GM23338 (cell line): ENCODE measurements around the gene PPP1R2. TPM values are rescaled to one million over a fixed set of nuclear protein-coding genes. Genes with fewer than 3 reads are reported as not detected.

Source experiments
- ATAC-seq: fragments of 200-7000 bp; cut with Tn5 transposase; 3 replicates; pipeline ENCODE4 v1.9.1; 2020
- DNase-seq: peaks from one replicate; pipeline ENCODE4 v3.0.0-alpha.2; 2015; ENCODE audit warnings: low spot score
- H2AFZ ChIP-seq: fragments of 200-600 bp; sonication (generic); 2 replicates; pipeline ENCODE4 v1.8.0; 2016; ENCODE audit warnings: antibody characterized with exemption, mild to moderate bottlenecking, moderate library complexity
- H3F3A ChIP-seq: fragments of 200-600 bp; sonication (generic); replicated peaks from 2 replicates; pipeline ENCODE4 v1.8.0; 2017; ENCODE audit warnings: antibody characterized with exemption, mixed run types, low read depth
- H3K27ac ChIP-seq: fragments of 200-600 bp; sonication (generic); 2 replicates; pipeline ENCODE4 v1.6.1; 2016; ENCODE audit warnings: low read depth
- H3K27me3 ChIP-seq: fragments of 200-600 bp; sonication (generic); 2 replicates; pipeline ENCODE4 v1.8.0; 2016; ENCODE audit warnings: mild to moderate bottlenecking, mixed run types, moderate library complexity; ENCODE audit not compliant: insufficient read depth
- H3K36me3 ChIP-seq: fragments of 200-600 bp; sonication (generic); 2 replicates; pipeline ENCODE4 v1.8.0; 2016; ENCODE audit warnings: mild to moderate bottlenecking; ENCODE audit not compliant: insufficient read depth
- H3K4me1 ChIP-seq: fragments of 200-600 bp; sonication (generic); 2 replicates; pipeline ENCODE4 v1.8.0; 2016; ENCODE audit warnings: mild to moderate bottlenecking, moderate library complexity; ENCODE audit not compliant: insufficient read depth
- H3K4me2 ChIP-seq: fragments of 200-600 bp; sonication (generic); 2 replicates; pipeline ENCODE4 v1.7.1; 2017; ENCODE audit warnings: mixed run types
- H3K4me3 ChIP-seq: fragments of 200-600 bp; sonication (generic); 2 replicates; pipeline ENCODE4 v1.6.1; 2016; ENCODE audit warnings: mixed run types
- H3K79me2 ChIP-seq: fragments of 200-600 bp; sonication (generic); replicated peaks from 2 replicates; pipeline ENCODE4 v1.8.0; 2017; ENCODE audit warnings: mild to moderate bottlenecking; ENCODE audit not compliant: insufficient read depth
- H3K9me2 ChIP-seq: fragments of 200-600 bp; sonication (generic); 2 replicates; pipeline ENCODE4 v1.8.0; 2017; ENCODE audit not compliant: insufficient read depth
- H4K20me1 ChIP-seq: fragments of 200-600 bp; sonication (generic); replicated peaks from 2 replicates; pipeline ENCODE4 v1.8.0; 2017; ENCODE audit warnings: mild to moderate bottlenecking; ENCODE audit not compliant: insufficient read depth
- H3K27ac Mint-ChIP-seq: 2 replicates; pipeline ENCODE4 v1.8.0; 2020; ENCODE audit warnings: inconsistent platforms, mild to moderate bottlenecking, moderate library complexity, mixed read lengths
- H3K27me3 Mint-ChIP-seq: 3 replicates; pipeline ENCODE4 v1.8.0; 2022; ENCODE audit warnings: low read depth, mild to moderate bottlenecking, moderate library complexity, mixed read lengths, inconsistent platforms; ENCODE audit not compliant: insufficient read depth, poor library complexity
- H3K36me3 Mint-ChIP-seq: 3 replicates; pipeline ENCODE4 v1.8.0; 2021; ENCODE audit warnings: low read depth, mild to moderate bottlenecking, inconsistent platforms, moderate library complexity, mixed read lengths
- H3K4me1 Mint-ChIP-seq: 3 replicates; pipeline ENCODE4 v1.8.0; 2020; ENCODE audit warnings: mild to moderate bottlenecking, inconsistent platforms, mixed read lengths
- H3K4me3 Mint-ChIP-seq: 3 replicates; pipeline ENCODE4 v1.8.0; 2021; ENCODE audit warnings: moderate library complexity, mild to moderate bottlenecking, inconsistent platforms, mixed read lengths
- H3K9me3 Mint-ChIP-seq: 3 replicates; pipeline ENCODE4 v1.8.0; 2020; ENCODE audit warnings: moderate library complexity, mild to moderate bottlenecking, inconsistent platforms, mixed read lengths
- CREB1 ChIP-seq: fragments of 250-450 bp; sonication (Bioruptor Pico); IDR thresholded peaks from 2 replicates; pipeline ENCODE4 v1.5.0; 2020; ENCODE audit warnings: low read depth, mild to moderate bottlenecking, moderate library complexity
- CTCF ChIP-seq, 2 experiments: fragments of 200-600 bp in 1 of 2; sonication (generic) in 1 of 2; conservative IDR thresholded peaks; 2 replicates each; pipeline versions ENCODE4 v1.5.1 to v1.6.1; 2016 to 2017; ENCODE audit warnings: antibody characterized with exemption in 2 of 2, low read depth in 2 of 2, mild to moderate bottlenecking in 2 of 2, moderate library complexity in 1 of 2
- ETS1 ChIP-seq: IDR thresholded peaks from 2 replicates; pipeline ENCODE4 v1.6.1; 2016; ENCODE audit warnings: antibody characterized with exemption
- EZH2 ChIP-seq: fragments of 200-600 bp; sonication (generic); IDR thresholded peaks from one replicate; pipeline ENCODE4 v1.8.0; 2017; ENCODE audit warnings: antibody characterized with exemption, mild to moderate bottlenecking, low read depth; ENCODE audit not compliant: unreplicated experiment
- JUNB ChIP-seq: IDR thresholded peaks from one replicate; pipeline ENCODE4 v1.6.1; 2016; ENCODE audit warnings: antibody characterized with exemption; ENCODE audit not compliant: unreplicated experiment
- NANOG ChIP-seq: IDR thresholded peaks from 2 replicates; pipeline ENCODE4 v1.6.1; 2016; ENCODE audit warnings: antibody characterized with exemption, borderline replicate concordance
- POLR2AphosphoS5 ChIP-seq: IDR thresholded peaks from 2 replicates; pipeline ENCODE4 v1.6.1; 2016; ENCODE audit warnings: antibody characterized with exemption, low read depth
- REST ChIP-seq: IDR thresholded peaks from one replicate; pipeline ENCODE4 v1.6.1; 2018; ENCODE audit warnings: antibody characterized with exemption; ENCODE audit not compliant: unreplicated experiment
- STAT1 ChIP-seq: IDR thresholded peaks from one replicate; pipeline ENCODE4 v1.6.1; 2016; ENCODE audit warnings: antibody characterized with exemption; ENCODE audit not compliant: unreplicated experiment
- ZNF114 ChIP-seq: fragments of 250-450 bp; sonication (Bioruptor Pico); IDR thresholded peaks from 2 replicates; pipeline ENCODE4 v1.5.0; 2020; ENCODE audit warnings: mild to moderate bottlenecking, moderate library complexity
- ZNF331 ChIP-seq: fragments of 250-450 bp; sonication (Bioruptor Pico); IDR thresholded peaks from 2 replicates; pipeline ENCODE4 v1.5.0; 2020; ENCODE audit warnings: low read depth, mild to moderate bottlenecking, moderate library complexity
- polyA plus RNA-seq: library from polyadenylated mRNA; unstranded; fragments of >200 nt; fragmentation: Nextera tagmentation; extraction: Ambion mirVana; gene quantifications from 2 replicates; pipeline ENCODE4 v1.2.1, GENCODE V29; 2016
- total RNA-seq: library from RNA; depleted of rRNA; stranded (reverse); fragments of >200 nt; shearing (Covaris generic); gene quantifications from 2 replicates; pipeline ENCODE4 v1.2.3, GENCODE V29; 2014

The PPP1R2 gene
- total and polyA plus RNA-seq, 2 experiments from 2014 or later, result 45.9 to 46.8 TPM

- TF ChIP-seq CTCF (conservative IDR thresholded peaks at IDR 0.05; ENCODE audit: low read depth in 2 of 2) (peak; percentile 73 to 81), ZNF331 (no peak), REST (no peak), JUNB (no peak), STAT1 (no peak)
Observed at GRCh38 chr3:195556390-195556789, 13.3 kb upstream of the PPP1R2 start (continued).

GRCh38 chr3:195555110-195555509 is 12.0 kb upstream of the PPP1R2 start:
- H3K4me1 ChIP-seq, result no peaks in the 10 kb centered on the region; the same call in 1 of the 2 replicates
- no peak overlapping the region for H3K27ac ChIP-seq
- no peak for TF ChIP-seq ZNF331
- 0 out of 2 replicates have a peak, but pooled peaks have one; percentile 38 for TF ChIP-seq CREB1 (CRISPR knock-in tag)
- no peak for TF ChIP-seq JUNB
- no peaks in the 10 kb centered on the region for H3K27me3 ChIP-seq
- peak; percentile 85 for ATAC-seq
- H4K20me1 ChIP-seq, result 0 out of 2 replicates have a peak, but pooled peaks cover 2% of the 10 kb centered on the region
- Mint-ChIP-seq H3K27ac (no peak overlapping the region), H3K27me3 (peaks cover 18% of the 10 kb centered on the region), H3K9me3 (no peaks in the 10 kb centered on the region; the same call in 2 of the 3 replicates), H3K4me1 (peaks cover 26% of the 10 kb centered on the region), H3K4me3 (no peak overlapping the region), H3K36me3 (no peaks in the 10 kb centered on the region)
- no peaks in the 10 kb centered on the region for H3F3A ChIP-seq
- H3K9me2 ChIP-seq, result no peaks in the 10 kb centered on the region
- no peaks in the 10 kb centered on the region for H3K79me2 ChIP-seq
- H3K4me3 ChIP-seq, result no peak overlapping the region
- no peak overlapping the region for H3K4me2 ChIP-seq
- H3K36me3 ChIP-seq, result no peaks in the 10 kb centered on the region
- DNase-seq, result peak; percentile 50
- no peak overlapping the region for H2AFZ ChIP-seq

- peaks cover 29% of the 10 kb centered on the region for H3K4me1 Mint-ChIP-seq
- Histone ChIP-seq H2AFZ (no peak overlapping the region), H3K4me2 (no peak overlapping the region), H3K27me3 (no peaks in the 10 kb centered on the region), H3K27ac (no peak overlapping the region), H3K4me3 (no peak overlapping the region), H3F3A (no peaks in the 10 kb centered on the region), H3K9me2 (no peaks in the 10 kb centered on the region), H3K36me3 (no peaks in the 10 kb centered on the region), H3K79me2 (no peaks in the 10 kb centered on the region), H4K20me1 (0 out of 2 replicates have a peak, but pooled peaks cover 2% of the 10 kb centered on the region), H3K4me1 (no peaks in the 10 kb centered on the region; the same call in 1 of the 2 replicates)
- H3K27ac Mint-ChIP-seq, result no peak overlapping the region
- DNase-seq (no peak), ATAC-seq (no peak)
- H3K27me3 Mint-ChIP-seq, result peaks cover 18% of the 10 kb centered on the region
- H3K9me3 Mint-ChIP-seq, result no peaks in the 10 kb centered on the region; the same call in 2 of the 3 replicates
- H3K4me3 Mint-ChIP-seq, result no peak overlapping the region
- no peaks in the 10 kb centered on the region for H3K36me3 Mint-ChIP-seq
- TF ChIP-seq EZH2 (no peak), NANOG (no peak), ZNF114 (CRISPR knock-in tag) (no peak), POLR2AphosphoS5 (no peak), JUNB (no peak), CTCF (conservative IDR thresholded peaks at IDR 0.05; ENCODE audit: low read depth in 2 of 2) (no peak), ETS1 (no peak), CREB1 (CRISPR knock-in tag) (no peak), ZNF331 (no peak)
Observed at GRCh38 chr3:195554458-195554857, 11.3 kb upstream of the PPP1R2 start.
